HG03159 (cell line): Measurements from ENCODE around the gene FNBP1.
A peak's percentile ranks its signal among the peaks of the same experiment; 100 is the strongest.
"Not testable (repeated sequence)": the region's sequence is repeated elsewhere in the genome, so short reads cannot be mapped to it uniquely, and the experiment has no call there.

Source experiments
- ATAC-seq: cut with Tn5 transposase; IDR thresholded peaks from one replicate; pipeline ENCODE4 v1.9.1; 2021; ENCODE audit warnings: mild to moderate bottlenecking, moderate library complexity; ENCODE audit not compliant: unreplicated experiment

The FNBP1 gene

DNA sequence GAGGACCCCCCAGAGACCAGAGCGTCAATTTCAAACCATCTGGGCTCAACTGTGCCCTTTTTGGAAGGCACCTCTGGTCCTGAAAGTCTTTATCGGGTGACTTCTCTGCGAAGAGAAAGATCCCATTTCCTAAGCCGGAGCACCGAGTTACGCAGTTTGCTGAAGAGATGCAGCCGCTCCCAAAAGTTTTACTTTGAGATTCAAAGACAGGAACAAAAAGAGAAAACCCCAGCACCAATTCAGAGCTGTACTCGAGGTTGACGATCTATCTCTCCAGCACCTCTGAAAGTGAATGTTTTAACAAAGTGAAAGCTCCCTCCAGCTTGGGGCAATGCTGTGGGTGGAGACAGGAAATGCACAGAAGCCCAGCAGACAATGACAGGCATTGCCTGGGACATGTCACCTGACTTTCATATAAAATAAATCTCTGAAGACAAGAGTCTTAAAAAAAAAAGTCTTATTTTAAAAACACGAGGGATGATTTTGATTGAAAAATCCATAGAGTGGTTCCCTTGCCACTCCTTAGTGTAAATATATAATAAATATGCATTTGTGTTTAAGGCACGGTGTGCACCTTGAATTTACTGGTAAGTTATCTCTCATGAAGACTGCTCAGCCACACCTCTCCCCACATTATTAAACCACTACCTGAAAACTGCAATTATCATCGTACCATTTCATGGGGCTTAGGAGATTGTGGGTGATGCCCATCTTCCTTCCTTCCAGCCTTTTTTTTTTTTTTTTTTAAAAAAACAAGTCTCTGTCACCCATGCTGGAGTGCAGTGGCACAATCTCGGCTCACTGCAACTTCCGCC, 79.9 kb downstream of the FNBP1 start:
- peak; percentile 91 for ATAC-seq

DNA sequence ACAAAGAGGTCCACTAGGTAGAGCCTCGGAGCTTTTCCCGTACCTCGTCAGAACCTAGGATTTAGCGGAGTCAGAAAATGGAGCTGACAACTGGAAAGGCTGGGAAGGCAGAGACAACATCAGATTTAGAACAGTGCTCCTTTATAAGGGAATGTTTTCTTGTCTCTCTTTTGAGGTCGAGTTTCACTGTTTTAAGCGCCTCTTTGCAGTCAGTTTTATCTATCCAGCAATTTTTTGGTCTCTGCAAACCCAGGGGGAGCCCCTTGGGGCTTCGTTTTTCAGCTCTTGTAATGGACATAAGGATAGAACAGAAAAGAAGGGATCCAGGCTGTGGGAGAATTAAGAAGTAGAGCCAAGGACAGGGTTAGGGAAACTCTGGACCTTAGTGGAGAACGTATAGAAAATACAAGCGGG, 80.5 kb downstream of the FNBP1 start:
- ATAC-seq, result no peak

DNA sequence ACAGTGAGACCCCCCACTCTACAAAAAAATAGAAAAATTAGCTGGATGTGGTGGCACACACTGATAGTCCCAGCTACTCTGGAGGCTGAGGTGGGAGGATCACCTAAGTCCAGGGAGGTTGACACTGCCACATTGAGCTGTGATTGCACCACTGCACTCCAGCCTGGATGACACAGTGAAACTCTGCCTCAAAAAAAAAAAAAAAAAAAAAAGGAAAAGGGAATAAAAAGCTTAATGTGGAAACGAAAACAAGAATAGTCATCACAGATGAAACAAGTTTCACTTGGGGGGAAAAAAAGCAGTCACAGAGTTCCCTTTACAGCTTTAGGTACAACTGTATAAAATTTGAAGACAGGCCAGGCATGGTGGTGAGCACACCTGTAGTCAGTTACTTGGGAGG, 84.2 kb downstream of the FNBP1 start:
- ATAC-seq, result no peak

DNA sequence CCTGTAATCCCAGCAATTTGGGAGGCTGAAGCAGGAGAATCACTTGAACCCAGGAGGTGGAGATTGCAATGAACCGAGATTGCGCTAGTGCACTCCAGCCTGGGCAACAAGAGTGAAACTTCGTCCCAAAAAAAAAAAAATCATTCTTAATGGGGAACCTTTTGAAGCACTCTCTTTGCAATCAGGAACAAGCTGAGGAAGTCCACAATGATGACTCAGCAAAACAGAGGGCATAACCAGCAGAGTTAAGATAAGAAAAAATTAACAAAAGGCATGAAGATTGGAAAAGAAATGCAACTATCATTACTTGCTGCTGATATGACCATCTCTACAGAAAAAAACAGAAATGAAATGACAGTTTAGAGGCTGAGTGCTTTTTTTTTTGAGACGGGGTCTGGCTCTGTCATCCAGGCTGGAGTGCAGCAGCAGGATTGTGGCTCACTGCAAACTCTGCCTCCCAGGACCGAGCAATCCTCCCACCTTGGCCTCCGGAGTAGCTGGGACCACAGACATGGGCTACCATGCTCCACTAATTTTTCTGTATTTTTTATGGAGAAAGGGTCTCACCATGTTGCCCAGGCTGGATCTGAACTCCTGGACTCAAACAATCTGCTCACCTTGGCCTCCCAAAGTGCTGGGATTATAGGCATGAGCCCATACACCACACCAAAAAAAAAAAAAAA, 88.0 kb downstream of the FNBP1 start:
- ATAC-seq, result no peak

DNA sequence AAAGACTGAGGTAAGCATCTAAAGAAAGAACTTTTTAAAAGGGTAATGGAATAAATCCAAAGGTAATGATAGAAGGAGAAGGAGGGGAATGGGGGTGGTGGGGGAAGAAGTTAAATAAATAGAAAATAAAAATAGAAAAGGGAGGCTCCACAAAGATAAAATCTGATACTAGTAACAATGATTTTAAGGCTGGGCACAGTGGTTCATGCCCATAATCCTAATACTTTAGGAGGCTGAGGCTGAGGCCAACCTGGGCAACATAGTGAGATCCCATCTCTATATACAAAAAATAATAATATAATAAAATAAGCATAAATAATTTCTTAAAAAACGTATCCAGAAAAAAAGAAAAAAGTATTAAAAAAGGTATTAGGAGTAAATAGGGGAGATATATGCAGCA, 89.3 kb downstream of the FNBP1 start:
- ATAC-seq, result no peak

DNA sequence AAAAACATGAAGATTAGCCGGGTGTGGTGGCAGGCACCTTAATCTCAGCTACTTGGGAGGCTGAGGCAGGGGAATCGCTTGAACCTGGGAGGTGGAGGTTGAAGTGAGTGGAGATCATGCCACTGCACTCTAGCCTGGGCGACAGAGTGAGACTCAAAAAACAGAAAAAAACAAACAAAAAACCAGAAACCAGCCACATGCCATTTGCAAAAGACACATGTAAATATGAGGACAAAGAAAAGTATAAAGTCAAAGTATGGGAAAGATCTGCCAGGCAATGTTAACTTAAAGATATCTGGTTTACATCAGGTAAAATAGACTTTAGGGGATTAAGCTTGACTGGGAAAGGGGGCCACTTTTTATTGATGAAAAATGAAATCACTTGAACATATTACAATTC, 90.7 kb downstream of the FNBP1 start:
- no peak for ATAC-seq

DNA sequence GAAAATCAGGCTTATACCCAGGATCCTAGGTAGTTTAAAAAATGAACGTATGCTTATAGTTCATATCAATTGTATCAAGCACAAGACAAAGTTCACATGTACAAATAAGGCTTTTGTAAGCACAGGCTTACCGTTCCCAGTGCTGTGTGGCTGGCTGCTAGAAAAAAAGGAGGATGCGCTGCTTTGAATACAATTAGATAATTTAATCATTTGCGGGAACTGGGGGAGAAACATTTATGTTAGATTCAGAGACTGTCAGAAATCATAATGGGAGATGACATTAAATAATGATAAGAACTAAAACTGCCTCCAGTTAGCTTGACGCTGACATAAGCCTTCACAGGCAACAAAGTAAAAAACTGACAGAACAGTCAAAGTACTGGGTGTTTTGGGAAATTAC, 93.2 kb downstream of the FNBP1 start:
- ATAC-seq, result no peak

DNA sequence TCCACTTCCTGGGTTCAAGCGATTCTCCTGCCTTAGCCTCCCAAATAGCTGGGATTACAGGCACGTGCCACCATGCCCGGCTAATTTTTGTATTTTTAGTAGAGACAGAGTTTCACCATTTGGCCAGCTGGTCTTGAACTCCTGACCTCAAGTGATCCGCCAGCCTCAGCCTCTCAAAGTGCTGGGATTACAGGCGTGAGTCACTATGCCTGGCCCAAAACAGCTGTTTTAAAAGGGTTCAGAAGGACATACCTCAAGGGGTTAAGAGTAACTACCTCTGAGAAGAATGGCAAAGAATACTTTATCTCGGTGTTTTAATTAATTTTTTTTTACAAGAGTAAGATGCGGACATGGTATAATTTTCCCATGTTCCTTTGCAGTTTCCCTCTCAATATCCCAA, 94.4 kb downstream of the FNBP1 start:
- ATAC-seq, result not testable (repeated sequence)

DNA sequence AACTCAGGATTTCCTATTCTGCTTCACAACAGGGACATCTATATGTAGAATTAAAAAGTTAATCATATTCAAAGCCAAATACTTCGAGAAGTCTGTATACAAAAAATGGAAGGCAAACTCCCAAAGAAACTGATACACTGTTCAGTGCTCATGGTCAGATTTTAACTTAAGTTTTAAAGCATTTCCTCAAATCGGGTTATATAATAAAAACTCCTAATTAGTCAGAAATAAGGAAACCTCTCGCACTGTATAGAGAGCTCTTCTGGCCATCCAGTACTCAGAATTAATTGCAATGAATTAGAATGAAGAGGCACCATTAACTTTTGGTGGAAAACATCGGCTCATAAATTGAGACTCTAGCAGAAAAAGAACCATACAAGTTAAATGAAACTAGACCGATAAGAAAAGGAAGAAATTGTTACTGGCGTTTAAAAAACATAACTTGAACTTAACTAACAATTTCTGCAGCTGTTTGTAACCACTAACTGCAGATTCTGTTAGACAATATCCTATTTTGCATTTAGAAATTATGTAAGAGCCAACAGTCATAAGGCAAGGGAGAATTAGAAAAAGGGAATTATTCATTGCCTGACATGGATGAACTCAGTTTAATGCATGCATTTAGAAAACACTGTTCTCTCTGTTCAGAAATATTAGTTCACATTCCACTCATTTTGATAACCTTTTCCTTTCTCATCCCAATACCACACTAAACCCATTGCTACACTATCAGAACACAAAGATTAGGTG, 96.6 kb downstream of the FNBP1 start:
- ATAC-seq, result no peak

DNA sequence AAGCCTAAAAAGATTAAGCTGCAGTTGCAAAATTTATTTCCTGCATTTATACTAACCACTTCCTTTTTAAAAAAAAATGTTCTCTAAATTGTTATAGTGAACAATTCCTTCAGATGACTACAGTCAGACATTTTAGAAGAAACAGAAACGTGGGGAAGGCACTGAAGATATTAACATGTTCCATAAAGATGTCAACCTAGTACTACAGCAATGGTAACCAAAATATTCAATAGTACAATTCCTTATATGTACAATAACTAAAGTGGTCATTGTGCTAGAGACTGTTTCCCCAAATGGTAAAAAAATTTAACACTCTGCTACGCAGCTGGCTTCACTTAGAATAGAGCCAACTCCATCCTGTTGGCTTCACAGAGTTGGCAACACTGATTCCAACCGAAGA, 97.7 kb downstream of the FNBP1 start:
- no peak for ATAC-seq

DNA sequence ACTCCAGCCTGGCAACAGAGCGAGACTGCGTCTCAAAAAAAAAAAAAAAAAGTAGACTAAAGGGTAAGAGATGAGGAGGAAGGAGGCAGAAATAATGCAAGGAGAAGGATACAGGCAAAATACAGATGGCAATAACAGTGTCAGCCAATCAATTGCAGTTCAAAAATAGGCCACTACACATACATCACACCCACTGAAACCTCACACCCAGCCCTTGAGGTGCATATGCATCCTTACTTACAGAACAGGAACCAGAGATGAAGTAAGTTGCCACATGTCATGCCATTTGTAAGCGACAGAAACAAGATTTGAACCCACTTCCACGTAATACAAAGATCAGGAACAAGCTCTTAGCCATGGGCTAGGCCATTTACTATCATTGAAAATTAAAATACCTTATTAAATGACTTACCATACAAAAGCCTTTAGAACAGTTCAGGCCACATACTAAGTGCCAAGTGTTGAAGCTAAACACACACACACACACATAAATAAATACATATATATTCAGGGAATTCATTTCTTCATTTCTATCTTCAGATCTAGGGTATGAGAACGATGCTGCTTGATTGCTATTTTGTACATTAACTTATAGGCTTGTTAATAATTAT, 98.4 kb downstream of the FNBP1 start:
- no peak for ATAC-seq

DNA sequence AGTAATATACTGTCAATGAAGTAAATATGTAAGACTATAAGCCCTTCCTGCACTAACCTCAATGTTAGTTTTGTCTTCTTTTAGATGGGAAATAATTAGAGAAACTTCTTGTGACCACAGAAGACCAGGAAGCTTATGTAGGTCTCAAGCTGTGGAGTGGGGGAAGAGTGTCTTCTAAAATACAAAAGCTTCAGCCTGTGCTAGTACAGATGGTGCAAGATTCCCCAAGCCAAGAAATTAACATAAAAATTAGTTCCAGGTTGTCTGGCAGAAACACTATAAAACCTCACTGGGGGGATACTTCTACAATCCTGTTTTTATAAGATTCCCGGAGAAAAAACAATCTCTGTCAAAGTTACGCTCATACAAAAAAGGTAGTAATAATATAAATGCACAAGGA, 103.6 kb downstream of the FNBP1 start:
- no peak for ATAC-seq

DNA sequence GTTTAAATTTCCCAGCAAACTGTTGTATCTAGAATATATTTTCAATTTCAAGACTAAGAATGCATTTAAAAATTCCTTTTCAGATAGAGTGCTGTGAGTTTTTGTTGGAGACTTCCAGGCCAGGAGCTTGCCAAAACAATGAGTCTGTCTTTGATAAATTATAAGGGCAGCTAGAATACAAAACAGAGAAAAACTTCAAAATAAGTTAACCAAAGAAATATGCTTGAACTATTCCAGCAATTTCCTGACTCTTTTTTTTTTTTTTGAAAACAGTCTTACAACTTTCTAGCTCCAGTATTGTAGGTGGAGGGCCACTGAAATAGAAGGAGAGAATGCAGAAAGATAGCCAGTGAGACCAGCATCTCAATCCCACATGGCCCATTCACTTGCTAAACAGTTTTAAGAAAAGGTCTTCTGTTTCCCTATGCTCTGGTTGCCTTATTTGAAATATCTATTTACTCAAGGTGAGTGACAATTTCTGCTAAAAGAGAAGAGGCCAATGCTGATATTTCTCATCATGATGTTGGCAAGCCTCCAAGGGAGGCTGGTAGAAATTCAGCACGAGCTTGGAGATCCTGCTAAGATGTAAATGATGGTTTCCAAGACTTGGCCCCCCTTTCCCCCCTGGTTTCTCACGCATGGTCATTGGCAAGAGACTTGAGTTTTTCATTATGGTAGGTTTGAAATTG, 104.6 kb downstream of the FNBP1 start:
- no peak for ATAC-seq

DNA sequence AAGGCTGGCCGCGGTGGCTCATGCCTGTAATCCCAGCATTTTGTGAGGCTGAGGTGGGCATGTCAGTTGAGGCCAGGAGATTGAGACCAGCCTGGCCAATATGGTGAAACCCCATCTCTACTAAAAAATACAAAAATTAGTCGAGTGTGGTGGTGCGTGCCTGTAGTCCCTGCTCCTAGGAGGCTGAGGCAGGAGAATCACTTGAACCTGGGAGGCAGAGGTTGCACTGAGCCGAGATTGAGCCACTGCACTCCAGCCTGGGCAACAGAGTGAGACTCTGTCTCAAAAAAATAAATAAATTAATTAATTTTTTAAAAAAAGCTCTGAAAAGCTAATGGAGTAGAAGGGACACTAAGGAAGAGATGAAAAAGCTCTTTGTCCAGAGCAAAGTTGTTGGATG, 105.1 kb downstream of the FNBP1 start:
- not testable (repeated sequence) for ATAC-seq

DNA sequence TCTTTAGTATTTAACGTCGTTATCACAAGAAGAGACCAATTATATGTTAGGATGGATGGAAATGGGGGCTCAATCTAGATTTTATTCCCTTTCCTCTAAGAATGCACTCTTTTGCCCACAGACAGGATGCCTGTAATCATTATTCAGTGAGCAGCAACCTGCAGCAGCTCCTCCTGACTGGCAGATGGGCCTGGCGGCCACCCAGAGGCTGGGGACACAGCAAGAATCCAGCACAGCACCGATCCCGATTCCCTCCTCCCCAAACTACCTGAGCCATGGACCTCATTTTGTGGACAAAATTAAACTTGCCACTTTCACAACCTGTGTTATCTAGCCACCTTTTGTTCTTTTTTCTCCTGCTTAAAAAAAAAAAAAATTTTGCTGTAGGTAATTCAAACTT, 106.8 kb downstream of the FNBP1 start:
- no peak for ATAC-seq

DNA sequence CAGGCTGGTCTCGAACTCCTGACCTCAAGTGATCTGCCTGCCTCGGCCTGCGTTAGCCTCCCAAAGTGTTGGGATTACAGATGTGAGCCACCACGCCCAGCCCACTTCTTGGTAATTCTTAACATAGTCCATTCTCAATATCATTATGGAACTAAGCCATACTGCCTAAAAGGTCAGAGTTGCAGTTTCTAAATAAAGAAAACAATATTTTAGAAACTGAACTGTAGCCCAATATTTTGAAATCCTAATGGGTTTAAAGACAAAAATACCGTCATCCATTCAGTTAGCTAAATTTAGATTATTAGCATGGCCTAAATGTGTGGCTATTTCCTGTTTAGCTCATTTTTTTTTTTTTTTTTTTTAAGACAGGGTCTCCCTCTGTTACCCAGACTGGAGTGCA, 108.2 kb downstream of the FNBP1 start:
- no peak for ATAC-seq

DNA sequence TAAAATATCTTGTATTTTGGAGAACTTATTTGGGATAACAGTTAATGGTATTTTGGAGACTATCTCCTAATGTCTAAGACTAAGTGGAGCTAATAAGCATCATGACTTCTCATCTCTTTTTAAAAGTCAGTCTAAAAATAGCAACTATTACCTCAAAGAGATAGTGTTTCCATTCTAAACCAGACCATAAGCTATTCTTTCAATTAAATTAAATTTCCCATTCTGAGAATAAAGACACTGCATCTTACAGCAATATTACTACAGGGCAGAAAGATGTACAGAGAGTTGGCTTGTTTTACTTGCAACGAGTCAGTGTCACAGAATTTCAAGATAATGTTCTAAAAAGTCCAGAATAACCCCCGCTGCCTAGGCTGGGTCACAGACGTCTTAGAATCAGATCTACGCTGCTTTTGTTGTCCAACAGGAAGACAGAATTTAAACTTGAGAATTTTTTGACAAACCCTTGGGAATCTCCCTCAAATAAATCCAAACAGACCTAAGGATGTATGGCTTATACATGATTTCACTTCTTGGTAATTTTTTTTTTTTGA, 108.9 kb downstream of the FNBP1 start:
- no peak for ATAC-seq

DNA sequence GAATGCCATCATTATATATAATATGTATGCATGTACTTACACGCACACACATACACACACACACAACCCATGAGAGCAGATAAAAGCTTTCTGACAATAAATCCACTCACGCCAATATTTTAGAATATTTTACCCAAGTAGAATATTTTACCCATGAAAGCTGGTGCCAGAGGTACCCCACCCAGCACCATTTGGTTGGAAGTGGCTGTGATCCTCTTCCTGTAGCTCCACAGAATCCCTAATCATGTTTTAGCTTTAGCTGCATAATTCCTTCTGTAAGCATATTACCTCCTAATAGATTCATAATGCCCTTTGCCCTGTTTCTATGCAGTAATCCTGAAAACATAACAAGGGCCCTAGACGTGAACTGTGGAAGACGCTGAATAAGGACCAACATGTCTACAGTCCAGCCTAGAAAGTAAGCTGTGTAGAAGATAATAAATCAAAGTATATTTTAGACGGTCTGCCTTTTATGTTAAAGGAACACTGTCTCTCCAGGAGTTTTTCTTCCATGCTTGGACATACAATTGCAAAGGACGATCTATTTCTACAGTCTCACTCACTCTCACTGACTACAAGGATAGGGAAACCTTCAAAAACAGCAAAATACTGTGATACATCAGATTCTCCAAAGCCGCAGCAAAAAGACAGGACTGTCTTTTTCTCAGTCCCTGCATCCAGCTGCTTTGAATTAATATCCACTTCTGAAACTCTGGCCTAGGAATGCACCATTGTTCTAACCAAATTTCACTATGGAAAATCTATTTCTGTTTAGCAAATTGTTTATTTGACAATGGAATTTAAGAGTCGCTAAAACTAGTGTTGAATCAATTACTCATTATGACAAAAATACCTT, 109.6 kb downstream of the FNBP1 start:
- no peak for ATAC-seq

DNA sequence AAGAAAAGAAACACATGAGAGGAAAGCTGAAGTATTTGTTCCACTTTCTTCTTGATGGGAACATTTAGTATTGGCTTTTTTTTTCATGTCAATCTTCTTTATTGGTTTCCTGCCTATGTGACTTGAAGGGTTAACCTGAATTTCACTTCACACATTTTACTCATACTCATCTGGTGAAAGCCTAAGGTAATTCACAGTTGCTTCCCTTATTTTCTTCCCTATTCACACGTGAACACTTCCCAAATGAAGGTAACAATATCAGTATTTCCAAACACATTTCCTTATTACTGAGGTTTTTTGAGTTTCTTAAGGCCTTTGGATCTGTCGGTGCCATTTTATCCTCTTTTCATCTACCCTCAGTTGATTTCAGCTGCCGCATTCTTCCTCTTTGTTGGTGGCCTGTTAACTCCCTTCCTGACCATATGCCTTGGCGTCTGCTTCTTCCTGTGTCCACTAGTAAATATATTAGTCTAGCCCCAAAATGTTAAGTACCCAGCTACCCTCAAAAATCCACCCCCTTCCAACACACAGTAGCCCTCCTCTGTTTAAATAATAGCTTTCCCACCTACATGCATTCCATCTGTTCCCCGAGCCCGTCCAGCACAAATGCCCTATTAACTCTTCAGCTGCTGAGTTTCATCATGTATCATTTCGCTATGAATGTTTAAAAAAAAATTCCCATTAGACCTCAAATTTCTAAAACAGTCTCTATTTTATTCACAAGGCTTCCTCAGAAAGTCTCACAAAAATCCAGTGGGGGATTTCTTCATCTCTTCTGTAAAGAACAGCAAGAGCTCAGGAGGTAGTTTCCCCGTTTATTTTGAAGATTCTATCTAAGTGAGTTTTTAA, 110.5 kb downstream of the FNBP1 start:
- no peak for ATAC-seq
